HEK293 (cell line): Measurements from ENCODE around the gene EIF3F.

Experiments used
- CTCF ChIA-PET: fragments of 350-600 bp; formaldehyde crosslinking; extraction: SDS; loops from one replicate; lab custom pipeline; 2021; ENCODE audit warnings: antibody characterized with exemption; lab: Yijun Ruan, JAX
- POLR2A ChIA-PET: fragments of 300-600 bp; formaldehyde crosslinking; extraction: SDS; loops from one replicate; lab custom pipeline; 2020; ENCODE audit warnings: antibody characterized with exemption, inconsistent platforms; lab: Yijun Ruan, JAX
- H3K27ac ChIP-seq: fragments of 200-500 bp; sonication (Bioruptor generic); 2 replicates; pipeline ENCODE4 v1.5.1; 2014; ENCODE audit warnings: low read depth, low read length, control low read depth, inconsistent platforms; ENCODE audit errors: extremely low read depth
- H3K36me3 ChIP-seq, 2 experiments: fragments of 200-500 bp in 1 of 2; sonication (Bioruptor generic) in 1 of 2; 1 replicate in 1 of 2; 2 replicates in 1 of 2; pipeline ENCODE4 v1.5.1; 2014 to 2017; ENCODE audit warnings: inconsistent platforms in 2 of 2, low read length in 2 of 2; ENCODE audit not compliant: control insufficient read depth in 2 of 2, insufficient read depth in 1 of 2
- H3K4me1 ChIP-seq: fragments of 200-500 bp; sonication (Bioruptor generic); 2 replicates; pipeline ENCODE4 v1.5.1; 2014; ENCODE audit warnings: mild to moderate bottlenecking, low read length, inconsistent platforms; ENCODE audit not compliant: control insufficient read depth, insufficient read depth
- H3K4me3 ChIP-seq: 2 replicates; pipeline ENCODE4 v1.5.1; 2011; ENCODE audit warnings: low read depth, mild to moderate bottlenecking, control low read depth, low read length, moderate library complexity
- H3K9me3 ChIP-seq: fragments of 200-500 bp; sonication (Bioruptor generic); 2 replicates; pipeline ENCODE4 v1.5.1; 2014; ENCODE audit warnings: low read depth, low read length, inconsistent platforms; ENCODE audit not compliant: control insufficient read depth, insufficient read depth
- GLIS2 ChIP-seq: fragments of 450-650 bp; formaldehyde crosslinking; IDR thresholded peaks from 2 replicates; pipeline ENCODE4 v1.5.1; 2016; ENCODE audit warnings: missing biosample characterization, missing genetic modification characterization
- HOXD13 ChIP-seq: sonication (generic); formaldehyde crosslinking; IDR thresholded peaks from 2 replicates; pipeline ENCODE4 v1.8.0; 2022; ENCODE audit warnings: missing genetic modification reagents, borderline replicate concordance
- KLF16 ChIP-seq: fragments of 450-650 bp; formaldehyde crosslinking; IDR thresholded peaks from 2 replicates; pipeline ENCODE4 v1.5.1; 2017; ENCODE audit warnings: missing biosample characterization, missing genetic modification characterization
- KLF17 ChIP-seq: fragments of 450-650 bp; formaldehyde crosslinking; IDR thresholded peaks from 2 replicates; pipeline ENCODE4 v1.5.1; 2016; ENCODE audit warnings: missing biosample characterization, missing genetic modification characterization
- MEIS1 ChIP-seq: sonication (generic); formaldehyde crosslinking; IDR thresholded peaks from 2 replicates; pipeline ENCODE4 v1.8.1; 2022; ENCODE audit warnings: missing genetic modification reagents, mild to moderate bottlenecking, borderline replicate concordance
- MYNN ChIP-seq: fragments of 450-650 bp; formaldehyde crosslinking; IDR thresholded peaks from 2 replicates; pipeline ENCODE4 v1.5.1; 2016; ENCODE audit warnings: missing biosample characterization, missing genetic modification characterization, borderline replicate concordance
- PBX3 ChIP-seq: sonication (generic); formaldehyde crosslinking; IDR thresholded peaks from 2 replicates; pipeline ENCODE4 v1.8.1; 2022; ENCODE audit warnings: mild to moderate bottlenecking, moderate library complexity, missing genetic modification reagents
- YY2 ChIP-seq: fragments of 450-650 bp; formaldehyde crosslinking; IDR thresholded peaks from 2 replicates; pipeline ENCODE4 v1.5.1; 2016; ENCODE audit warnings: missing biosample characterization, missing genetic modification characterization
- ZBTB1 ChIP-seq: fragments of 450-650 bp; formaldehyde crosslinking; IDR thresholded peaks from 2 replicates; pipeline ENCODE4 v1.5.1; 2016; ENCODE audit warnings: missing biosample characterization, missing genetic modification characterization
- ZBTB20 ChIP-seq: fragments of 450-650 bp; formaldehyde crosslinking; IDR thresholded peaks from 2 replicates; pipeline ENCODE4 v1.5.1; 2016; ENCODE audit warnings: missing biosample characterization, missing genetic modification characterization
- ZFHX2 ChIP-seq: fragments of 450-650 bp; formaldehyde crosslinking; conservative IDR thresholded peaks from 2 replicates; pipeline ENCODE4 v1.5.1; 2016; ENCODE audit warnings: missing biosample characterization, missing genetic modification characterization
- ZFP37 ChIP-seq: fragments of 450-650 bp; formaldehyde crosslinking; IDR thresholded peaks from 2 replicates; pipeline ENCODE4 v1.5.1; 2016; ENCODE audit warnings: missing biosample characterization, missing genetic modification characterization
- ZNF132 ChIP-seq: fragments of 450-650 bp; formaldehyde crosslinking; IDR thresholded peaks from 2 replicates; pipeline ENCODE4 v1.5.1; 2017; ENCODE audit warnings: missing biosample characterization, missing genetic modification characterization, borderline replicate concordance
- ZNF133 ChIP-seq: fragments of 450-650 bp; formaldehyde crosslinking; IDR thresholded peaks from 2 replicates; pipeline ENCODE4 v1.5.1; 2016; ENCODE audit warnings: missing biosample characterization, missing genetic modification characterization
- ZNF146 ChIP-seq: fragments of 450-650 bp; formaldehyde crosslinking; IDR thresholded peaks from 2 replicates; pipeline ENCODE4 v1.5.1; 2016; ENCODE audit warnings: missing biosample characterization, missing genetic modification characterization
- ZNF157 ChIP-seq: fragments of 450-650 bp; formaldehyde crosslinking; IDR thresholded peaks from 2 replicates; pipeline ENCODE4 v1.5.1; 2016; ENCODE audit warnings: missing biosample characterization, missing genetic modification characterization
- ZNF16 ChIP-seq: fragments of 450-650 bp; formaldehyde crosslinking; IDR thresholded peaks from 2 replicates; pipeline ENCODE4 v1.5.1; 2016; ENCODE audit warnings: low read depth, missing biosample characterization, missing genetic modification characterization
- ZNF175 ChIP-seq: fragments of 450-650 bp; formaldehyde crosslinking; IDR thresholded peaks from 2 replicates; pipeline ENCODE4 v1.5.1; 2016; ENCODE audit warnings: missing biosample characterization, missing genetic modification characterization
- ZNF202 ChIP-seq: fragments of 450-650 bp; formaldehyde crosslinking; IDR thresholded peaks from 2 replicates; pipeline ENCODE4 v1.5.1; 2016; ENCODE audit warnings: missing biosample characterization, missing genetic modification characterization, borderline replicate concordance
- ZNF311 ChIP-seq: fragments of 450-650 bp; formaldehyde crosslinking; IDR thresholded peaks from 2 replicates; pipeline ENCODE4 v1.5.1; 2017; ENCODE audit warnings: missing biosample characterization, missing genetic modification characterization, borderline replicate concordance
- ZNF335 ChIP-seq: fragments of 450-650 bp; formaldehyde crosslinking; conservative IDR thresholded peaks from 2 replicates; pipeline ENCODE4 v1.5.1; 2016; ENCODE audit warnings: missing biosample characterization, missing genetic modification characterization
- ZNF530 ChIP-seq: fragments of 450-650 bp; formaldehyde crosslinking; IDR thresholded peaks from 2 replicates; pipeline ENCODE4 v1.5.1; 2016; ENCODE audit warnings: low read depth, missing biosample characterization, missing genetic modification characterization
- ZNF830 ChIP-seq: fragments of 450-650 bp; IDR thresholded peaks from 2 replicates; pipeline ENCODE4 v1.5.0; 2018; ENCODE audit warnings: missing biosample characterization, missing genetic modification characterization, low read depth, mild to moderate bottlenecking, moderate library complexity

EIF3F gene

GRCh38 chr11:7981619-7982157 lies 5.4 kb upstream of the EIF3F start:
- Histone ChIP-seq H3K27ac (no peak overlapping the region), H3K4me3 (no peak overlapping the region), H3K36me3 (no peaks in the 10 kb centered on the region), H3K9me3 (no peaks in the 10 kb centered on the region), H3K4me1 (no peaks in the 10 kb centered on the region)
- no peak for TF ChIP-seq ZNF146 (tag by site-specific recombination)
- TF ChIP-seq MYNN, result no peak
- no peak for TF ChIP-seq HOXD13
- CTCF ChIA-PET, result no interaction called here
- POLR2A ChIA-PET, result no interaction called here

- POLR2A ChIA-PET, result no interaction called here
- CTCF ChIA-PET, result interaction anchor here (0.6 to 5.7 kb wide), 2 partner anchors 90 to 1507 kb away, joined by 4 to 85 read pairs; no protein-coding TSS in a partner anchor
- H3K27ac ChIP-seq, result no peak overlapping the region
- no peaks in the 10 kb centered on the region for H3K9me3 ChIP-seq
- H3K36me3 ChIP-seq, result no peaks in the 10 kb centered on the region
- TF ChIP-seq ZFP37 (tag by site-specific recombination) (no peak), ZBTB20 (no peak), PBX3 (no peak), ZNF175 (tag by site-specific recombination) (no peak), ZNF157 (tag by site-specific recombination) (no peak), ZFHX2 (no peak), ZNF133 (no peak), ZBTB1 (tag by site-specific recombination) (no peak), ZNF530 (tag by site-specific recombination) (no peak), ZNF202 (no peak), GLIS2 (tag by site-specific recombination) (no peak), YY2 (tag by site-specific recombination) (no peak), ZNF132 (tag by site-specific recombination) (no peak), KLF16 (tag by site-specific recombination) (no peak), ZNF311 (tag by site-specific recombination) (no peak), MEIS1 (CRISPR knock-in tag) (no peak), ZNF830 (tag by site-specific recombination) (no peak), ZNF335 (no peak), KLF17 (tag by site-specific recombination) (no peak), ZNF16 (no peak)
- no peak overlapping the region for H3K4me3 ChIP-seq
- H3K4me1 ChIP-seq, result no peaks in the 10 kb centered on the region
These were observed 4.5 kb upstream of the EIF3F start for GRCh38 chr11:7982582-7983119.
